Neural progenitor cell (in vitro differentiated cells): ENCODE results near the gene EPS8L2. TPM values are rescaled to one million over a fixed set of nuclear protein-coding genes. Genes with fewer than 3 reads are reported as not detected.

ENCODE experiments used
- DNase-seq: peaks from one replicate; pipeline ENCODE4 v3.0.0-alpha.2; 2016; ENCODE audit warnings: low spot score
- H2AFZ ChIP-seq: fragments of 200-600 bp; sonication (generic); replicated peaks from 2 replicates; pipeline ENCODE4 v1.6.1; 2016; ENCODE audit warnings: antibody characterized with exemption
- H3F3A ChIP-seq: fragments of 200-600 bp; sonication (generic); 2 replicates; pipeline ENCODE4 v1.6.1; 2016; ENCODE audit warnings: antibody characterized with exemption, low read depth
- H3K27ac ChIP-seq: fragments of 200-600 bp; sonication (generic); 2 replicates; pipeline ENCODE4 v1.5.1; 2016; ENCODE audit warnings: mild to moderate bottlenecking
- H3K27me3 ChIP-seq: fragments of 200-600 bp; sonication (generic); 2 replicates; pipeline ENCODE4 v1.6.1; 2016; ENCODE audit warnings: mild to moderate bottlenecking, moderate library complexity
- H3K36me3 ChIP-seq: fragments of 200-600 bp; sonication (generic); 2 replicates; pipeline ENCODE4 v1.5.1; 2016
- H3K4me1 ChIP-seq: fragments of 200-600 bp; sonication (generic); 2 replicates; pipeline ENCODE4 v1.6.1; 2016; ENCODE audit warnings: mixed run types
- H3K4me2 ChIP-seq: fragments of 200-600 bp; sonication (generic); 2 replicates; pipeline ENCODE4 v1.6.1; 2016
- H3K4me3 ChIP-seq: fragments of 200-600 bp; sonication (generic); 2 replicates; pipeline ENCODE4 v1.5.1; 2016
- H3K79me2 ChIP-seq: fragments of 200-600 bp; sonication (generic); 2 replicates; pipeline ENCODE4 v1.6.1; 2016; ENCODE audit warnings: low read depth
- H3K9ac ChIP-seq: fragments of 200-600 bp; sonication (generic); 2 replicates; pipeline ENCODE4 v1.6.1; 2016
- H3K9me3 ChIP-seq: fragments of 200-600 bp; sonication (generic); 2 replicates; pipeline ENCODE4 v1.5.1; 2016; ENCODE audit warnings: low read depth
- H4K20me1 ChIP-seq: fragments of 200-600 bp; sonication (generic); 2 replicates; pipeline ENCODE4 v1.6.1; 2016; ENCODE audit warnings: low read depth
- H3K27ac Mint-ChIP-seq: 3 replicates; pipeline ENCODE4 v1.8.0; 2021; ENCODE audit warnings: mixed read lengths
- H3K27me3 Mint-ChIP-seq: 2 replicates; pipeline ENCODE4 v1.8.0; 2022; ENCODE audit warnings: low read depth, mild to moderate bottlenecking, inconsistent platforms, moderate library complexity, mixed read lengths; ENCODE audit not compliant: insufficient read depth
- H3K36me3 Mint-ChIP-seq: 3 replicates; pipeline ENCODE4 v1.8.0; 2021; ENCODE audit warnings: mixed read lengths
- H3K4me1 Mint-ChIP-seq: 3 replicates; pipeline ENCODE4 v1.8.0; 2021; ENCODE audit warnings: mixed read lengths
- H3K4me3 Mint-ChIP-seq: 3 replicates; pipeline ENCODE4 v1.8.0; 2021; ENCODE audit warnings: mild to moderate bottlenecking, moderate library complexity, mixed read lengths
- H3K9me3 Mint-ChIP-seq: 3 replicates; pipeline ENCODE4 v1.8.0; 2020; ENCODE audit warnings: mixed read lengths
- EZH2 ChIP-seq: fragments of 200-600 bp; sonication (generic); IDR thresholded peaks from 2 replicates; pipeline ENCODE4 v1.6.1; 2017; ENCODE audit warnings: antibody characterized with exemption, mild to moderate bottlenecking, moderate library complexity
- EZH2phosphoT487 ChIP-seq: fragments of 200-600 bp; sonication (generic); IDR thresholded peaks from 2 replicates; pipeline ENCODE4 v1.6.1; 2017; ENCODE audit warnings: antibody characterized with exemption
- total RNA-seq: library from RNA; depleted of rRNA; stranded (reverse); fragments of >200 nt; gene quantifications from 2 replicates; pipeline ENCODE4 v1.2.3, GENCODE V29; 2015; ENCODE audit warnings: low replicate concordance
- TF ChIP-seq, protein P1 (sequence below): fragments of 200-600 bp; sonication (generic); IDR thresholded peaks from 2 replicates; pipeline ENCODE4 v1.5.1; 2017; ENCODE audit warnings: antibody characterized with exemption, mild to moderate bottlenecking

EPS8L2 gene
- total RNA-seq, 1 donor from 2014 or later, result 3.3 TPM

DNA sequence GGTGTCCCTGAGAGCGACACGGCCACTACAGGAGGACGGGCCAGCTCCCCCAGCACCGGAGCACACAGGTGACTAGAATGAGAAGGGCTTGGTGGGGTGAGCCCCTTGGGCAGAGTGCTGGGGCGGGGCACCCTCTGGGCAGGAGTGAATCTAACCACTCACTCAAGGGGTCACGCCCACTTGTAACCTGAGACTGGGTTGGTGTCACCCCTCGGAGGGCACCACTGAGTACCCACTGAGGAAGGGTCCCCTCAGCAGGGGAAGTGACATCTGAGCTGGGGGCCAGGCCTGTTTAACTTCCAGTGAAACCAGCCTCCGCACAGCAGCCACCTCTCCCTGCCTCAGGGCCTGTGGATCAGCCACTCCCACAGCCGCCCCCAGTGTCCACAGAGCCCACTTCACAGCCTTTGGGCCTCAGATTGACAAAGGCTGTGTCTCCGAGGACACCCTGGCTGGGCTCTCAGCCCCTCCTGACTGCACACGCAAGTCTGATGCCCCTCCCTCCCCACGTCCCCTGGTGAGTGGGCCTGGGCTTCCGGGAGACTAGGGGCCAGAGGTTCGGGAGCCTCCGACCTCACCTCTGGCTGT is 65.7 kb downstream of the EPS8L2 start:
- peak; percentile 6 for DNase-seq
- H3K4me3 ChIP-seq, result no peak overlapping the region
- H3K27me3 ChIP-seq, result no peaks in the 10 kb centered on the region
- H3K4me1 Mint-ChIP-seq, result peaks cover 11% of the 10 kb centered on the region
- H3K9ac ChIP-seq, result no peak overlapping the region
- no peak overlapping the region for H3K4me2 ChIP-seq
- no peaks in the 10 kb centered on the region for H3K9me3 Mint-ChIP-seq
- peaks cover 37% of the 10 kb centered on the region for H3K79me2 ChIP-seq
- H3K27me3 Mint-ChIP-seq, result no peaks in the 10 kb centered on the region
- no peak overlapping the region for H2AFZ ChIP-seq
- peaks cover 8% of the 10 kb centered on the region for H3F3A ChIP-seq
- TF ChIP-seq EZH2phosphoT487, result no peak
- TF ChIP-seq, protein P1, sequence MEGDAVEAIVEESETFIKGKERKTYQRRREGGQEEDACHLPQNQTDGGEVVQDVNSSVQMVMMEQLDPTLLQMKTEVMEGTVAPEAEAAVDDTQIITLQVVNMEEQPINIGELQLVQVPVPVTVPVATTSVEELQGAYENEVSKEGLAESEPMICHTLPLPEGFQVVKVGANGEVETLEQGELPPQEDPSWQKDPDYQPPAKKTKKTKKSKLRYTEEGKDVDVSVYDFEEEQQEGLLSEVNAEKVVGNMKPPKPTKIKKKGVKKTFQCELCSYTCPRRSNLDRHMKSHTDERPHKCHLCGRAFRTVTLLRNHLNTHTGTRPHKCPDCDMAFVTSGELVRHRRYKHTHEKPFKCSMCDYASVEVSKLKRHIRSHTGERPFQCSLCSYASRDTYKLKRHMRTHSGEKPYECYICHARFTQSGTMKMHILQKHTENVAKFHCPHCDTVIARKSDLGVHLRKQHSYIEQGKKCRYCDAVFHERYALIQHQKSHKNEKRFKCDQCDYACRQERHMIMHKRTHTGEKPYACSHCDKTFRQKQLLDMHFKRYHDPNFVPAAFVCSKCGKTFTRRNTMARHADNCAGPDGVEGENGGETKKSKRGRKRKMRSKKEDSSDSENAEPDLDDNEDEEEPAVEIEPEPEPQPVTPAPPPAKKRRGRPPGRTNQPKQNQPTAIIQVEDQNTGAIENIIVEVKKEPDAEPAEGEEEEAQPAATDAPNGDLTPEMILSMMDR, result no peak
- no peak for TF ChIP-seq EZH2
- no peaks in the 10 kb centered on the region for H3K9me3 ChIP-seq
- H3K27ac ChIP-seq, result peak overlapping the region; percentile 53
- peaks cover 66% of the 10 kb centered on the region for H4K20me1 ChIP-seq
- no peak overlapping the region for H3K4me3 Mint-ChIP-seq
- H3K36me3 ChIP-seq, result no peaks in the 10 kb centered on the region
- peaks cover 16% of the 10 kb centered on the region for H3K4me1 ChIP-seq
- peaks cover 5% of the 10 kb centered on the region for H3K36me3 Mint-ChIP-seq
- H3K27ac Mint-ChIP-seq, result no peak overlapping the region

DNA sequence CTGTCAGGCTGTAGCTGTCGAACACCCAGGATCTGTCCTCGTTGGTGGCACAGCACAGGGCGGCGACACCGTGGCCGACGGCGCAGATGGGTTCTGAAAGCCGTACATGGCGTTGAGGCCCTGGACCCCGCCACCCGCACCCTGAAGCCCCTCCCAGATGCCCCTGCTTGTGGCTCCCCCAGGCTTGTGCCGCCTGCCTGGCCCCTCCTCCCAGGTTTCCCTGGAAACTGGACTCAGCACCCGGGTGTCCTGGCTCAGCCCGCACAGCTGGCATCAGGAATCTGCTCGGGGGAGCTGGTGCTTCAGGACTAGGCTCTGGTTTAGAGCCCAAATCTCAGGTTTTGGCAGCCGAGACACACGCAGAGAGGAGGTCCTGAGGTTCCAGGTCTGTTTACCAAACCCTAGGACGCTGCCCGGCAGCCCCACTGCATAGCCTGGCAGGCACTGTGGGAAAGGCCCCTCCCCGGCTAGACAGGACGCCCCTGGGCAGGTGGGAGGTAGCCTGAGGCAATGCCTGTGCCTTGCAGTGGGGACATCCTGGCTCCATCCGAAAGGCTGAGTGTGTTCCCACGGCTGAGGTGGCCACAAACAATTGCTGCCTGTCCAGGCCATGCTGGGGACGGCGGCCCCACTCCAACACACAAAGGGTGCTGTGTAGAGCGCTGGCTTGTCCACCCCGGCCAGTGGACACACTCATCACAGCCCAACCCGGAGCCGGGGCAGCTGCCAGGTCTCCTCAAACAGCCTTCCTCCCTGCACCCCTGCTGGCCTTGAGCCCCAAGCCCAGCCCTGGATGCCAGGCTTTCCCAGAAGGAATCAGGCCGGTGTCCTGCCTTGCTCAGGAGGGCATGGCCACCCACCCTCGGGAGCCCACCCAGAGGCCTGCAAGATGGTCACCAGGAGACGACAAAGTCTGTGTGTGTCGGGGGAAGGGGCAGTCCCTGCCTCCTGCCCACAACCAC is 66.7 kb downstream of the EPS8L2 start:
- no peak overlapping the region for H3K4me2 ChIP-seq
- H3K36me3 Mint-ChIP-seq, result peaks cover 2% of the 10 kb centered on the region
- no peaks in the 10 kb centered on the region for H3K9me3 ChIP-seq
- no peaks in the 10 kb centered on the region for H3K36me3 ChIP-seq
- no peaks in the 10 kb centered on the region for H3K27me3 ChIP-seq
- H3K27ac ChIP-seq, result no peak overlapping the region
- H3K79me2 ChIP-seq, result peaks cover 41% of the 10 kb centered on the region
- H3K27me3 Mint-ChIP-seq, result no peaks in the 10 kb centered on the region
- no peak for TF ChIP-seq EZH2
- TF ChIP-seq EZH2phosphoT487, result no peak
- TF ChIP-seq, protein P1, result no peak
- H3K4me3 Mint-ChIP-seq, result no peak overlapping the region
- peaks cover 7% of the 10 kb centered on the region for H3F3A ChIP-seq
- peaks cover 11% of the 10 kb centered on the region for H3K4me1 Mint-ChIP-seq
- peaks cover 16% of the 10 kb centered on the region for H3K4me1 ChIP-seq
- peak overlapping the region; percentile 22 for H3K9ac ChIP-seq
- H3K9me3 Mint-ChIP-seq, result no peaks in the 10 kb centered on the region
- no peak overlapping the region for H3K4me3 ChIP-seq
- DNase-seq, result peak; percentile 2
- H4K20me1 ChIP-seq, result peaks cover 62% of the 10 kb centered on the region
- H2AFZ ChIP-seq, result no peak overlapping the region
- H3K27ac Mint-ChIP-seq, result no peak overlapping the region

DNA sequence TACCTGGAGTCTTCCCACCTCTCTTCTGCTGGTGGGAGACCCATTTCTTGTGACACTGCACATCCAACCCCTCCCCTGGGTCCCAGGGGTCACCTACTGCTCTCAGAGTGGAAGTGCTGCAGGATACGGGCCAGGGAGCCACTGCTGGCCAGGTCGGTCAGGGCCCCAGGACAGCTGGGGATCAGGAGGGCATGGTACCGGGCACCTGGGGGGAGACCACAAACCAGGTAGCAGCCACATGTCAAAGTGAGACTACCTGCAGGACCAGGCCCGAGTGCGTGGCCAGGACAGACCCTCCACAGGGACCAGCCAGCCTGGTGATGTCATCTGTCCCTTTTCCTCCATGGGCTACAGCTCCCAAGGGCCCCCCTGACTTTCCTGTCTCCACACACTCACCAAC is 67.4 kb downstream of the EPS8L2 start:
- Histone ChIP-seq H3K27ac (no peak overlapping the region), H3K4me3 (no peak overlapping the region), H3K36me3 (no peaks in the 10 kb centered on the region), H3K9ac (peak overlapping the region; percentile 22), H2AFZ (no peak overlapping the region), H3K4me2 (no peak overlapping the region), H3K9me3 (no peaks in the 10 kb centered on the region), H3K79me2 (peaks cover 48% of the 10 kb centered on the region), H3F3A (peaks cover 8% of the 10 kb centered on the region), H4K20me1 (peaks cover 65% of the 10 kb centered on the region), H3K27me3 (no peaks in the 10 kb centered on the region), H3K4me1 (peaks cover 16% of the 10 kb centered on the region)
- no peak overlapping the region for H3K4me3 Mint-ChIP-seq
- no peaks in the 10 kb centered on the region for H3K9me3 Mint-ChIP-seq
- DNase-seq, result peak; percentile 1
- H3K4me1 Mint-ChIP-seq, result peaks cover 11% of the 10 kb centered on the region
- peaks cover 2% of the 10 kb centered on the region for H3K36me3 Mint-ChIP-seq
- H3K27ac Mint-ChIP-seq, result no peak overlapping the region
- H3K27me3 Mint-ChIP-seq, result no peaks in the 10 kb centered on the region
- TF ChIP-seq EZH2 (no peak), EZH2phosphoT487 (no peak)
- TF ChIP-seq, protein P1, result no peak
